Endothelial cell (in vitro differentiated cells): ENCODE results near the gene MYO9B. TPM values are rescaled to one million over a fixed set of nuclear protein-coding genes. Genes with fewer than 3 reads are reported as not detected.

Source experiments
- DNase-seq: peaks from one replicate; pipeline ENCODE4 v3.0.0; 2021; ENCODE audit warnings: low spot score
- H3K27ac Mint-ChIP-seq: one replicate; pipeline ENCODE4 v1.8.0; 2021; ENCODE audit warnings: mixed read lengths, inconsistent platforms; ENCODE audit not compliant: unreplicated experiment
- H3K27me3 Mint-ChIP-seq: one replicate; pipeline ENCODE4 v1.8.0; 2021; ENCODE audit warnings: mild to moderate bottlenecking, moderate library complexity, mixed read lengths, inconsistent platforms; ENCODE audit not compliant: unreplicated experiment
- H3K36me3 Mint-ChIP-seq: one replicate; pipeline ENCODE4 v1.8.0; 2021; ENCODE audit warnings: mild to moderate bottlenecking, low read depth, mixed read lengths, inconsistent platforms; ENCODE audit not compliant: unreplicated experiment
- H3K4me1 Mint-ChIP-seq: one replicate; pipeline ENCODE4 v1.8.0; 2021; ENCODE audit warnings: mild to moderate bottlenecking, mixed read lengths, inconsistent platforms; ENCODE audit not compliant: unreplicated experiment
- H3K4me3 Mint-ChIP-seq: one replicate; pipeline ENCODE4 v1.8.0; 2021; ENCODE audit warnings: mild to moderate bottlenecking, mixed read lengths, inconsistent platforms; ENCODE audit not compliant: unreplicated experiment
- H3K9me3 Mint-ChIP-seq: one replicate; pipeline ENCODE4 v1.8.0; 2021; ENCODE audit warnings: mixed read lengths, inconsistent platforms; ENCODE audit not compliant: unreplicated experiment
- CTCF ChIP-seq: fragments of 200-600 bp; sonication (generic); IDR thresholded peaks from one replicate; pipeline ENCODE4 v1.5.0; 2021; ENCODE audit warnings: antibody characterized with exemption; ENCODE audit not compliant: unreplicated experiment
- total RNA-seq: library from RNA; stranded (reverse); fragmentation: NEBNext Ultra II Directional; extraction: Animal tissue kit (Norgen Biotek cat#: 25700); gene quantifications from one replicate; pipeline ENCODE4 v1.2.1, GENCODE V29; 2021; ENCODE audit not compliant: unreplicated experiment

MYO9B gene
- total RNA-seq, 1 donor from 2014 or later = 62.4 TPM

- no peak for TF ChIP-seq CTCF
- DNase-seq = no peak
- H3K4me3 Mint-ChIP-seq = no peak overlapping the region
These were observed 152.3 kb downstream of the MYO9B start for GRCh38 chr19:17227798-17228367.

DNA sequence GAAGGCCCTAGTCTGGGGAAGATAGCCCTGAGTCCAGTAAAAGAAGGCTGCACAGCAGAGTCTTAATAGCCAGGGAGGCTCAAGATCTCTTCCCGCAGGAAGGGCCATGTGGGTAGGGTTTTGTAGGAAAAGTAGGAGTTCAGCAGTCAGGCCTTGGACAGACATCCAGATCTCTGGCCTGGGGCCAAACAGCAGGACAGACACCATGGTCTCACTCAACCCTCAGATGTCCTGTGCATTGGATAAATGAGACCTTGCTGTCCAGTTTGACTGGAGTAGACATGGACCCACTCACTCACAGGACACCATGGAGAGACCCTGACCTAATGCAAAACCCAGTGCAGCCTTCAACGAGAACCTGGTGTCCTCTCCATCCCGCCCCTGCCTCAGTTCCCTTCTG is 154.3 kb downstream of the MYO9B start:
- Mint-ChIP-seq H3K4me1 (peaks cover 3% of the 10 kb centered on the region), H3K27me3 (peaks cover 4% of the 10 kb centered on the region), H3K9me3 (no peaks in the 10 kb centered on the region), H3K4me3 (no peak overlapping the region), H3K36me3 (no peaks in the 10 kb centered on the region), H3K27ac (no peak overlapping the region)
- TF ChIP-seq CTCF = no peak
- no peak for DNase-seq

More at GRCh38 chr19:17227798-17228367, 152.3 kb downstream of the MYO9B start:
- H3K9me3 Mint-ChIP-seq = no peaks in the 10 kb centered on the region
- peaks cover 3% of the 10 kb centered on the region for H3K4me1 Mint-ChIP-seq
- no peaks in the 10 kb centered on the region for H3K36me3 Mint-ChIP-seq
- peaks cover 4% of the 10 kb centered on the region for H3K27me3 Mint-ChIP-seq
- no peak overlapping the region for H3K27ac Mint-ChIP-seq

DNA sequence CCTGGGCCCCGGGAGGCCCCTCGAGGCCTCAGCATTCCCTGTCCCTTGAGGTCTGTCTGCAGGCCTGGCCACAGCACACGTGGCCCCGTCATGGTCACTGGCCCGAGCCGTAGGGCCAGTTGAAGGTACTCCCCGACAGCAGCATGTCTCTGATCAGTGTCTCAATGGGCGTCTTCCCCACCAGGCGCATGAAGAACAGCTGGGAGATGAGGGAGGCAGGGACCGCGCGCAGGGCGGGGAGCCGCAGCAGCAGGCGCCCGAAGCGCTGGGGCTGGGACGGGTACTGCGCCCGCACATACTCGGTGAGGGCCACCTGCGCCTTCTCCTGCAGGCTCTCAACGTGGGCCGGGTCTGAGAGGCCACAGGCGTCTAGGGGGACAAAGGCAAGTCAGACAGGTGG is 156.7 kb downstream of the MYO9B start:
- Mint-ChIP-seq H3K36me3 (no peaks in the 10 kb centered on the region), H3K27ac (no peak overlapping the region), H3K9me3 (no peaks in the 10 kb centered on the region), H3K27me3 (peaks cover 4% of the 10 kb centered on the region), H3K4me3 (no peak overlapping the region), H3K4me1 (peaks cover 6% of the 10 kb centered on the region)
- TF ChIP-seq CTCF = no peak
- DNase-seq = no peak

DNA sequence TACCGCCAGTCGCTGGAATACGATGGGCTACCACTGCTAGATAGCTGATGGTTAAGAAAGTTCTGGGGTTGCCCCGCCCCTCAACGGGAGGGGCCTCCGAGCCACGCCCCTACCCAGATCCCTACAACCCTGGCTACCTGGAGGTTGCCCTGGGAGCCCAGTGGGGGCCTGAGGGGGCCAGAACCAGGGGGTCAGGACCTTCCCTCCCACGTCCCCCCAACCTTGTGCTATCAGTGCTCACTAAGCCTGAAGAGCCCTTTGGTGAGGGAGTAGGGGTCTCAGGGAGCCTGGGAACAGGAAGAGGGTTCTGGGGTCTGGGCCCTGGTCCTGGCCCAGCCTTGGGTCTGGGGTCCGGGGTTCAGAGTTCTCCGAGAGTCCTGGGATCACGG is 159.3 kb downstream of the MYO9B start:
- peaks cover 10% of the 10 kb centered on the region for H3K4me1 Mint-ChIP-seq
- no peaks in the 10 kb centered on the region for H3K9me3 Mint-ChIP-seq
- peaks cover 10% of the 10 kb centered on the region for H3K36me3 Mint-ChIP-seq
- peak; percentile 42 for DNase-seq
- H3K27me3 Mint-ChIP-seq = peaks cover 4% of the 10 kb centered on the region
- TF ChIP-seq CTCF = no peak
- H3K27ac Mint-ChIP-seq = no peak overlapping the region
- H3K4me3 Mint-ChIP-seq = peak overlapping the region; percentile 37

DNA sequence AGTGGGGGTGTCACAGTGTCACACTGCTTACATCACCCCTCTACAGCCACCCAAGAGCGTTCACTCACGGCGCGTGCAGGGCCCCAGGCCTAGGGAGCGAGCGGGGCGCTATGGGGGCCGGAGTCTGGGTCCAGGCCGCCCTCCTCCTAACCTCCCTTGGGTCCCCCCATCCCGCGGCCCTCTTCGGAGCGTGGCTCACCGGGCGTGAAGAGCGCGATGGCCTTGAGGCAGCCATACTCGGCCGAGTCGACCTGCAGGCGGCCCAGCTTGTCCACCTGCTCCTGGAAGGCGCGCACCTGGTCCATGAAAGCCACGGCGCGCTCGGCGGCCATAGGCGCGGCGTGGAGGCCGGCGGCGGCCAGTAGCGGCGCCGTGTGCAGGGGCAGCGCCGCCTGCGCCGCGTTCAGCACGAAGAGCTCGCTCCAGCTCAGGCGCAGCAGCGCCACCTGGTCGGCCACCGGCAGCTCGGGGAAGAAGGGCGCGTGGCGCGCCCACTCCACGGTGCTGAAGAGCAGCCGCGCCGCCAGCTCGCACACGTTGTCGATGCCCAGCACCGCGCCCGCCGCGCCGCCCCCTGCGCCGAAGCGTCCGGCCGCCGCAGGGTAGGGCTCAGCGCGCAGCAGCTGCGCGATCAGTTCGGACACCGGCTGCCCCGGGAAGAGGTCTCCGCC is 159.9 kb downstream of the MYO9B start:
- H3K9me3 Mint-ChIP-seq = no peaks in the 10 kb centered on the region
- peaks cover 4% of the 10 kb centered on the region for H3K27me3 Mint-ChIP-seq
- peak overlapping the region; percentile 37 for H3K4me3 Mint-ChIP-seq
- no peak for TF ChIP-seq CTCF
- peak; percentile 70 for DNase-seq
- H3K4me1 Mint-ChIP-seq = peaks cover 10% of the 10 kb centered on the region
- no peak overlapping the region for H3K27ac Mint-ChIP-seq
- H3K36me3 Mint-ChIP-seq = peaks cover 10% of the 10 kb centered on the region
